DMS 273 (cell line): Measurements from ENCODE around the gene SKIDA1.

ENCODE experiments used
- DNase-seq: peaks from one replicate; lab custom pipeline; 2025; ENCODE audit not compliant: unreplicated experiment; lab: John Stamatoyannopoulos, UW

The SKIDA1 gene

GRCh38 chr10:21487416-21488180, 37.9 kb downstream of the SKIDA1 start:
- no peak for DNase-seq

GRCh38 chr10:21482821-21483220, 42.7 kb downstream of the SKIDA1 start:
- DNase-seq = no peak

- DNase-seq = no peak
These were observed 44.1 kb downstream of the SKIDA1 start for GRCh38 chr10:21481407-21481806.

- no peak for DNase-seq
These were observed 45.7 kb downstream of the SKIDA1 start for GRCh38 chr10:21479570-21480315.

GRCh38 chr10:21475393-21475792, 50.1 kb downstream of the SKIDA1 start:
- DNase-seq = no peak

- no peak for DNase-seq
These were observed 51.9 kb downstream of the SKIDA1 start for GRCh38 chr10:21473541-21473940.

- DNase-seq = no peak
These were observed 52.3 kb downstream of the SKIDA1 start for GRCh38 chr10:21473135-21473534.

- DNase-seq = no peak
These were observed 57.4 kb downstream of the SKIDA1 start for GRCh38 chr10:21468086-21468485.

- no peak for DNase-seq
These were observed 57.8 kb downstream of the SKIDA1 start for GRCh38 chr10:21467633-21468032.

- DNase-seq = no peak
These were observed 61.3 kb downstream of the SKIDA1 start for GRCh38 chr10:21464134-21464533.
